GM10266 (cell line): ENCODE data around the gene BBS7.

Experiments used
- DNase-seq: peaks from one replicate; pipeline ENCODE4 v3.0.0; 2012; ENCODE audit errors: extremely low spot score
- TF ChIP-seq, protein P1 (sequence below): IDR thresholded peaks from 2 replicates; pipeline ENCODE4 v1.5.1; 2012; ENCODE audit warnings: mild to moderate bottlenecking, low read depth; ENCODE audit not compliant: control insufficient read depth, insufficient read depth; ENCODE audit errors: missing control alignments

The BBS7 gene

DNA sequence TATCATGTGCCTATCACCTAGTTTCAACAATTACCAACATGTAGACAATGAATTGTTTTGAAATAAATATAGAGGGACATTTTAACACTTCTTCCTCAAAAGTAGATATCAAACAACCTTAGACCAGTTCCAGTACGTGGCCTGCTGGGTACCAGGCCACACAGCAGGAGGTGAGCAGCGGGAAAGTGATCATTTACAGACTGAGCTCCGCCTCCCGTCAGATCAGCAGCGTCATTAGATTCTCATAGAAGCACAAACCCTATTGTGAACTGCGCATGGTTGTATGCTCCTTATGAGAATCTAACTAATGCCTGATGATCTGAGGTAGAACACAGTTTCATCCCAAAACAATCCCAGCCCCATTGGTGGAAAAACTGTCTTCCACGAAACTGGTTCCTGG, 6.5 kb downstream of the BBS7 start:
- TF ChIP-seq, protein P1, sequence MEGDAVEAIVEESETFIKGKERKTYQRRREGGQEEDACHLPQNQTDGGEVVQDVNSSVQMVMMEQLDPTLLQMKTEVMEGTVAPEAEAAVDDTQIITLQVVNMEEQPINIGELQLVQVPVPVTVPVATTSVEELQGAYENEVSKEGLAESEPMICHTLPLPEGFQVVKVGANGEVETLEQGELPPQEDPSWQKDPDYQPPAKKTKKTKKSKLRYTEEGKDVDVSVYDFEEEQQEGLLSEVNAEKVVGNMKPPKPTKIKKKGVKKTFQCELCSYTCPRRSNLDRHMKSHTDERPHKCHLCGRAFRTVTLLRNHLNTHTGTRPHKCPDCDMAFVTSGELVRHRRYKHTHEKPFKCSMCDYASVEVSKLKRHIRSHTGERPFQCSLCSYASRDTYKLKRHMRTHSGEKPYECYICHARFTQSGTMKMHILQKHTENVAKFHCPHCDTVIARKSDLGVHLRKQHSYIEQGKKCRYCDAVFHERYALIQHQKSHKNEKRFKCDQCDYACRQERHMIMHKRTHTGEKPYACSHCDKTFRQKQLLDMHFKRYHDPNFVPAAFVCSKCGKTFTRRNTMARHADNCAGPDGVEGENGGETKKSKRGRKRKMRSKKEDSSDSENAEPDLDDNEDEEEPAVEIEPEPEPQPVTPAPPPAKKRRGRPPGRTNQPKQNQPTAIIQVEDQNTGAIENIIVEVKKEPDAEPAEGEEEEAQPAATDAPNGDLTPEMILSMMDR: no peak

DNA sequence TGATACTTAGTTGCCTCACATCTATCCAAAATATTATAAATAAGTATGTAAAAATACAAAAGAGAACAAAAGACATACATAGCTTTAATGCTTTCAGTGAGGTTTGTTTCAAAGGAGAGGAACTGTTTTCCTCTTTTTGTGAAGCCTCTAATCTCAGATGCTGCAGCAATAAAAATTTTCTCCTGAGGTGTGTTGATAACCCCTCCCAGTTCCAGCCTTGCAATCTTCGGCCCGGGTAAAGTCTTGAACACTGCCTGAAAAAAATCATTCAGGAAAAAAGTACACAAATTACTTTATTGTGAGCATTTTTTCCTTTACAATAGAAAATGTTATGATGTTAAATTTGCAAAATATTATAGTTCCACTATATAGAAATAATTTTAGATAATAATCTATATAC, 8.8 kb downstream of the BBS7 start:
- no peak for DNase-seq
- TF ChIP-seq, protein P1: no peak

More for the DNA sequence above, 6.5 kb downstream of the BBS7 start:
- no peak for DNase-seq

DNA sequence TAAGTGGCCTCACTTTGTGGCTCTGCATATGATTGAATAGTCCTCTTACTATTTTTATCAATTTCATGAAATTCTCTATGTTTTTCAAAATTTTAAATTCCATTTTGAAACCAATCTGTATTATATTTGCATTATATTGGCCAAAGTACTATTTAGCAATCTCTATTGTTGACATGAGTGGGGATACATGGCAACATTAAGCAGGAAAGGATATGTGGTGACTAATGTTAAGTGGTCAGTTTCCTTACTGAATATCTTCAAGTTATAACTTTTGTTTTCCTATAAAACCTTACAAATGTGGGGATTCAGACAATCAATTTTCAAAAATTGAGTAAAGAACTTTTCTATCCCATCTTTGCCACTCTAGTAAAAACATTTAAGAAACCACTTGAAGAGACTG, 10.2 kb downstream of the BBS7 start:
- no peak for DNase-seq
- TF ChIP-seq, protein P1: no peak

DNA sequence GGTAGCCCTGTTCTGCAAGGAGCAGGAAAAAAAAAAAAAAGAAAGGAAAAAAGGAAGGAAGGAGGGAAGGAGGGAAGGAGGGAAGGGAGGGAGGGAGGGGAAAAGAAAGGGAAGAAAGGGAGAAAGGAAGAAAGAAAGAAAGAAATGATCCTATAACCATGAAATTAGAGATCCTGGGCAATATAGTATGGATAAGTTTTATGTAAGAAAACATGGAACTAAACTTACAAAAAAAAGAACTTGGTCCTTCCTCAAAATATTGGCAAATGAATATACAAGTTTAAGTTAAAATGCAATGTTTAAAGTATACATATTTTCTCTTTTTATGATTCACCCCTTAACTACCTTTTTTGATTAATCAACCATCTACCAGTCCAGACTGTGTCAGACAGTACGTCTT, 18.9 kb downstream of the BBS7 start:
- TF ChIP-seq, protein P1: no peak
- no peak for DNase-seq

DNA sequence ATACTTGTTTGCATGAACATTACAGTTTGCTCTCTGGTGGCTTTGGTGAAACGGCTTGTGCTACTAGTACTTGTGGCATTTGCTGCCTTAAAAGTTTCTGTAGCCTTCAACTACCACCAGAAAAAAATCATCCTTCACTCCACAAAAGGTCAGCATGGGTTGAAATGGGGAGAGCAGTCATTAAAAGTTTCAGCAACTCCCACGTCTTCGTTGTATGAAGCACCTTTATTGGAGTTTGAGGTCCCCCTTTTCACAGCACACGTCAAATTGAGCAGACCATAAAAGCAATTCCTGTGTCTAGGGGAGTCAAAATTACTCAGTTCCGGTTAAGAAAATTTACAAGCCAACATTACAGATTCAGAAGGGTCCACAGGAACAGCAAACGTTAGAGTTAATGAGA, 23.6 kb downstream of the BBS7 start:
- no peak for DNase-seq
- TF ChIP-seq, protein P1: no peak

DNA sequence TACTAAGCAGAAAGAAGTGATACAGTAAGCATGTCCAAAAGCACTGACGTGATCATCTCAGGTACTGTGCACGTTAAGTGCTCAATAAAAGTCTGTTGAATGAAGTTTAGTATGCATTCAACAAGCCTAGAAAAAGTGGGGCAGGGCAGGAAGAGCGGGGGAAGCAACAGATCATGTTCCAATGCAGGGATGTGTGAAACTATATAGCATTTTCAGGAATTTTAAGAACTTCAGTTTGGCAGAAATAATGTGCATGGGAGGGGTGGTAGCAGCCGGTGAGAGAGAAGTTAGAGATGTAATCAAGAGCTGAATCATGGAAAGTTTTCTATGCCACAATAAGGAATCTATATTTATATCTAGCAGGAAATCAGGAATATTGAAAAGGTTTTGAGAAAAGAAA, 27.4 kb downstream of the BBS7 start:
- DNase-seq: no peak
- TF ChIP-seq, protein P1: no peak

DNA sequence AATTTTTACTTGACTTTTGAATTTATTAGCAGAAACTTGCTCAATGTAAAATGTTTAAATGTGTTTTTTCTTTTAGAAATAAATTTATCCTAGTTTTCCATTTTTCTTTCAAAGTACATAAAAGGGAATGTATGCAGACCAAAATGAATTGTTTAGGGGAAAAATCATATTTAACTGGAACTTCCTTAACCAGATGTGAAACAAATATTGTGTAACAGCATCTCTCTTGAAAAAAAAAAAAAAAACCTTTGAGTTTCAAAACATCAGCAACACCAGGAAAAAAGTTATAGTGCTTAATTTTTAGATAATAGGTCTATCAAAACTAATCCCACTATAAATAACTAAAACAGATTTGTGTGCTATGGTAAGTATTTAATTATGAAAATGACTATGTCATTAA, 32.1 kb downstream of the BBS7 start:
- DNase-seq: no peak

More for the DNA sequence above, 32.1 kb downstream of the BBS7 start:
- TF ChIP-seq, protein P1: no peak
